ENCODE results near the gene LYPLAL1.
"Not testable (repeated sequence)": the region's sequence is repeated elsewhere in the genome, so short reads cannot be mapped to it uniquely, and the experiment has no call there.

Gene LYPLAL1

DNA sequence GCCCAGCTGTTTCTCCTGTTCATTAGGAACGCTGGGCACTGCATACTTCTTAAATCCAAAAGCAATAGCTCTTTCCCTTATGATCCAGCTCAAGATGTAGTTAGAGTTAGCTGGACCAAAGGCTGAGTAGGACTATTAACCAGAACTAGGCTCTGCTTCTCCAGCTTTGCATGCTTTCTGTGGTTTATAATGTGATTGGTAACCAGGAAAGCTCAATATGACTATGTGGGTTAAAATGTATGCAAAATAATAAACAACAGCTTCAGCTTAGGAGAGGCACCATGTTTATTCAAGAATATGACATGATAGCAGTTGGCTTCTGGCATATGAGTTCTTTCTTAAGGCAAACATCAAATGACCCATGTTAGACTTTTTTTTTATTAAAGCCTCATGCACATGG lies 73.8 kb downstream of the LYPLAL1 start:
- no peak for ATAC-seq (ENCODE audit: low read depth)
- no peak for DNase-seq (ENCODE audit: low spot score)
- no peaks in the 10 kb centered on the region for H3K4me1 ChIP-seq (ENCODE audit: insufficient read depth, poor library complexity, severe bottlenecking)

DNA sequence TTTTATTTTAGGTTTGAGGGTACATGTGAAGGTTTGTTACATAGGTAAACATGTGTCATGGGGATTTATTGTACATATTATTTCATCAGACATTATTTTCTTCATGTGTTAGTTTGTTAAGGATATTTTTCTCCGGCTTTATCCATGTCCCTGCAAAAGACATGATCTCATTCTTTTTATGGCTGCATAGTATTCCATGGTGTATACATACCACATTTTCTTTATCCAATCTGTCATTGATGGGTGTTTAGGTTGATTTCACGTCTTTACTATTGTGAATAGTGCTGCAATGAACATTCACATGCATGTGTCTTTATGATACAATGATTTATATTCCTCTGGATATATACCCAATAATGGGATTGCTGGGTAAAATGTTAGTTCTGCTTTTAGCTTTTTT lies 76.8 kb downstream of the LYPLAL1 start:
- H3K4me1 ChIP-seq (ENCODE audit: insufficient read depth, poor library complexity, severe bottlenecking); H3K27me3 ChIP-seq (ENCODE audit: insufficient read depth, poor library complexity, severe bottlenecking); ATAC-seq (ENCODE audit: low read depth); H3K9me3 ChIP-seq (ENCODE audit: severe bottlenecking); H3K27ac ChIP-seq (ENCODE audit: poor library complexity, severe bottlenecking); DNase-seq (ENCODE audit: low spot score); H3K4me3 ChIP-seq (ENCODE audit: severe bottlenecking); H3K36me3 ChIP-seq (ENCODE audit: low read depth): not testable (repeated sequence)

More for the DNA sequence above, 73.8 kb downstream of the LYPLAL1 start:
- Histone ChIP-seq H3K27ac (ENCODE audit: poor library complexity, severe bottlenecking) (no peak overlapping the region), H3K9me3 (ENCODE audit: severe bottlenecking) (no peaks in the 10 kb centered on the region), H3K4me3 (ENCODE audit: severe bottlenecking) (no peak overlapping the region), H3K27me3 (ENCODE audit: insufficient read depth, poor library complexity, severe bottlenecking) (no peaks in the 10 kb centered on the region), H3K36me3 (ENCODE audit: low read depth) (no peaks in the 10 kb centered on the region)
- TF ChIP-seq, protein P1, sequence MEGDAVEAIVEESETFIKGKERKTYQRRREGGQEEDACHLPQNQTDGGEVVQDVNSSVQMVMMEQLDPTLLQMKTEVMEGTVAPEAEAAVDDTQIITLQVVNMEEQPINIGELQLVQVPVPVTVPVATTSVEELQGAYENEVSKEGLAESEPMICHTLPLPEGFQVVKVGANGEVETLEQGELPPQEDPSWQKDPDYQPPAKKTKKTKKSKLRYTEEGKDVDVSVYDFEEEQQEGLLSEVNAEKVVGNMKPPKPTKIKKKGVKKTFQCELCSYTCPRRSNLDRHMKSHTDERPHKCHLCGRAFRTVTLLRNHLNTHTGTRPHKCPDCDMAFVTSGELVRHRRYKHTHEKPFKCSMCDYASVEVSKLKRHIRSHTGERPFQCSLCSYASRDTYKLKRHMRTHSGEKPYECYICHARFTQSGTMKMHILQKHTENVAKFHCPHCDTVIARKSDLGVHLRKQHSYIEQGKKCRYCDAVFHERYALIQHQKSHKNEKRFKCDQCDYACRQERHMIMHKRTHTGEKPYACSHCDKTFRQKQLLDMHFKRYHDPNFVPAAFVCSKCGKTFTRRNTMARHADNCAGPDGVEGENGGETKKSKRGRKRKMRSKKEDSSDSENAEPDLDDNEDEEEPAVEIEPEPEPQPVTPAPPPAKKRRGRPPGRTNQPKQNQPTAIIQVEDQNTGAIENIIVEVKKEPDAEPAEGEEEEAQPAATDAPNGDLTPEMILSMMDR (IDR thresholded peaks at IDR 0.05; ENCODE audit: poor library complexity, severe bottlenecking): no peak

DNA sequence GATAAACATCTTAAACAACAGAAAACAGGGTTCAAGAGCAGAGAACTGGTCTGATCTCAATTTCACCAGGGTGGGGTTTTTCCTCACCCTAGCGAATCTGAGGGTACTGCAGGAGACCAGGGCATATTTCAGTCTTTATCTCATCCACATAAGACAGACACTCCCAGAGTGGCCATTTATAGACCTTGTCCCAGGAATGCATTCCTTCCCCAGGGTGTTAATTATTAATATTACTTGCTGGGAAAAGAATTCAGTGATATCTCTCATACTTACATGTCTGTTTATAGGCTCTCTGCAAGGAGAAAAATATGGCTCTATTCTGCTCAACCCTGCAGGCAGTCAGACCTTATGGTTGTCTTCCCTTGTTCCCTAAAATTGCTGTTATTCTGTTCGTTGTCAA lies 84.1 kb downstream of the LYPLAL1 start:
- DNase-seq (ENCODE audit: low spot score) (no peak), ATAC-seq (ENCODE audit: low read depth) (no peak)
- no peaks in the 10 kb centered on the region for H3K4me1 ChIP-seq (ENCODE audit: insufficient read depth, poor library complexity, severe bottlenecking)
- no peaks in the 10 kb centered on the region for H3K36me3 ChIP-seq (ENCODE audit: low read depth)
- no peaks in the 10 kb centered on the region for H3K9me3 ChIP-seq (ENCODE audit: severe bottlenecking)
- no peak overlapping the region for H3K27ac ChIP-seq (ENCODE audit: poor library complexity, severe bottlenecking)
- TF ChIP-seq, protein P1 (IDR thresholded peaks at IDR 0.05; ENCODE audit: poor library complexity, severe bottlenecking): no peak
- no peak overlapping the region for H3K4me3 ChIP-seq (ENCODE audit: severe bottlenecking)
- H3K27me3 ChIP-seq (ENCODE audit: insufficient read depth, poor library complexity, severe bottlenecking): no peaks in the 10 kb centered on the region

DNA sequence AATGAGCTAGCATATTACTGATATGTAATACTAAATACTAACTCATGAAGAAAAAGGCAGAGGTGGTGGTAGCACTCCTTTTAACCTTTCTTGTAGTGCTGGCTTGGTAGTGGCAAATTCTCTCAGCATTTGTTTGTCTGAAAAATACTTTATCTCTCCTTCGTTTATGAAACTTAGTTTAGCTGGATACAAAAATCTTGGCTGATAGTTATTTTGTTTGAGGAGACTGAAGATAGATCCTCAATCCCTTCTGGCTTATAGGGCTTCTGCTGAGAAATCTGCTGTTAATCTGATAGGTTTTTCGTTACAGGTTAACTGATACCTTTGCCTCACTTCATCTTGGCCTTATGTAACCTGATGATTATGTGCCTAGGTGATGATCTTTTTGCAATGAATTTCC lies 87.8 kb downstream of the LYPLAL1 start:
- DNase-seq (ENCODE audit: low spot score) (no peak), ATAC-seq (ENCODE audit: low read depth) (no peak)
- Histone ChIP-seq H3K27ac (ENCODE audit: poor library complexity, severe bottlenecking) (no peak overlapping the region), H3K4me1 (ENCODE audit: insufficient read depth, poor library complexity, severe bottlenecking) (no peaks in the 10 kb centered on the region), H3K27me3 (ENCODE audit: insufficient read depth, poor library complexity, severe bottlenecking) (no peaks in the 10 kb centered on the region), H3K9me3 (ENCODE audit: severe bottlenecking) (no peaks in the 10 kb centered on the region), H3K4me3 (ENCODE audit: severe bottlenecking) (no peak overlapping the region), H3K36me3 (ENCODE audit: low read depth) (no peaks in the 10 kb centered on the region)
- TF ChIP-seq, protein P1 (IDR thresholded peaks at IDR 0.05; ENCODE audit: poor library complexity, severe bottlenecking): no peak

All from RWPE2 (cell line).